Measurements from ENCODE around the gene EFNB3.

Gene EFNB3

GRCh38 chr17:7704601-7705268, at the start of gene EFNB3:
EFNB3 (plus strand) TSS chr17:7705202; CDS start chr17:7705599, 397 bp downstream.
- no peak for DNase-seq (ENCODE audit: low read depth)

GRCh38 chr17:7655541-7655840, 49.5 kb upstream of the EFNB3 start:
- no peak for DNase-seq (ENCODE audit: low read depth)

GRCh38 chr17:7656958-7657609, 47.9 kb upstream of the EFNB3 start:
- no peak for DNase-seq (ENCODE audit: low read depth)

GRCh38 chr17:7667656-7668406, 37.2 kb upstream of the EFNB3 start:
- no peak for DNase-seq (ENCODE audit: low read depth)

GRCh38 chr17:7668482-7668881, 36.5 kb upstream of the EFNB3 start:
- no peak for DNase-seq (ENCODE audit: low read depth)

- DNase-seq (ENCODE audit: low read depth) = no peak
Measured at GRCh38 chr17:7673239-7673638, 31.8 kb upstream of the EFNB3 start.

- DNase-seq (ENCODE audit: low read depth) = no peak
Measured at GRCh38 chr17:7674934-7675333, 30.1 kb upstream of the EFNB3 start.

GRCh38 chr17:7676533-7676932, 28.5 kb upstream of the EFNB3 start:
- no peak for DNase-seq (ENCODE audit: low read depth)

GRCh38 chr17:7677388-7678067, 27.5 kb upstream of the EFNB3 start:
- no peak for DNase-seq (ENCODE audit: low read depth)

GRCh38 chr17:7684851-7685532, 20.0 kb upstream of the EFNB3 start:
- DNase-seq (ENCODE audit: low read depth) = no peak

GRCh38 chr17:7685533-7686221, 19.3 kb upstream of the EFNB3 start:
- peak; percentile 81 for DNase-seq (ENCODE audit: low read depth)

- DNase-seq (ENCODE audit: low read depth) = peak; percentile 61
Measured at GRCh38 chr17:7686222-7687071, 18.6 kb upstream of the EFNB3 start.

GRCh38 chr17:7687072-7687907, 17.7 kb upstream of the EFNB3 start, which contains the start of gene TP53:
TP53 (minus strand) TSS chr17:7687490; CDS start chr17:7676594, 10,896 bp downstream.
- DNase-seq (ENCODE audit: low read depth) = peak; percentile 79

GRCh38 chr17:7687908-7688807, 16.8 kb upstream of the EFNB3 start, which contains the start of gene WRAP53:
WRAP53 (plus strand) TSS chr17:7688477; CDS start chr17:7688649, 172 bp downstream.
- DNase-seq (ENCODE audit: low read depth) = peak; percentile 89

GRCh38 chr17:7688808-7689316, 16.1 kb upstream of the EFNB3 start:
- no peak for DNase-seq (ENCODE audit: low read depth)

GRCh38 chr17:7695586-7695985, 9.4 kb upstream of the EFNB3 start:
- no peak for DNase-seq (ENCODE audit: low read depth)

GRCh38 chr17:7697828-7698588, 7.0 kb upstream of the EFNB3 start:
- no peak for DNase-seq (ENCODE audit: low read depth)

Measured in stimulated activated CD8-positive, alpha-beta memory T cell treated with anti-CD3 and anti-CD28 coated beads, Interleukin-4, amount 100 ng/mL, for 24 hours (primary cell).